Liver (tissue), 9 donors: ENCODE data around the gene TMEM212. TPM values are rescaled to one million over a fixed set of nuclear protein-coding genes. Genes with fewer than 3 reads are reported as not detected.

ENCODE experiments used
- DNase-seq: peaks from one replicate; pipeline ENCODE4 v3.0.0-alpha.2; 2017; ENCODE audit warnings: low spot score
- H3K27ac ChIP-seq, 2 donors: one replicate each; pipeline ENCODE4 v1.7.0; 2013; ENCODE audit warnings: inconsistent platforms in 2 of 2, low read length in 2 of 2, control low read depth in 1 of 2, low read depth in 1 of 2, mild to moderate bottlenecking in 1 of 2
- H3K27me3 ChIP-seq, 4 donors: one replicate each; pipeline versions ENCODE4 v1.6.1 to v1.7.0; 2013; ENCODE audit warnings: low read length in 3 of 4, inconsistent platforms in 1 of 4, mild to moderate bottlenecking in 1 of 4, moderate library complexity in 1 of 4; ENCODE audit not compliant: control insufficient read depth in 4 of 4, insufficient read depth in 4 of 4
- H3K36me3 ChIP-seq, 4 donors: one replicate each; pipeline versions ENCODE4 v1.6.1 to v1.7.0; 2013; ENCODE audit warnings: low read length in 3 of 4, mild to moderate bottlenecking in 3 of 4, low read depth in 1 of 4, moderate library complexity in 1 of 4; ENCODE audit not compliant: control insufficient read depth in 4 of 4, insufficient read depth in 3 of 4
- H3K4me1 ChIP-seq, 4 donors: one replicate each; pipeline versions ENCODE4 v1.6.1 to v1.7.0; 2013; ENCODE audit warnings: low read length in 3 of 4, mild to moderate bottlenecking in 3 of 4, moderate library complexity in 1 of 4; ENCODE audit not compliant: control insufficient read depth in 4 of 4, insufficient read depth in 4 of 4
- H3K4me3 ChIP-seq, 3 donors: one replicate each; pipeline versions ENCODE4 v1.6.1 to v1.7.0; 2013; ENCODE audit warnings: low read length in 3 of 3, control low read depth in 1 of 3, low read depth in 1 of 3, mild to moderate bottlenecking in 1 of 3
- H3K9ac ChIP-seq, 2 donors: one replicate each; pipeline ENCODE4 v1.7.0; 2013; ENCODE audit warnings: low read length in 2 of 2, mild to moderate bottlenecking in 2 of 2, moderate library complexity in 2 of 2, control low read depth in 1 of 2, low read depth in 1 of 2
- H3K9me3 ChIP-seq, 4 donors: one replicate each; pipeline versions ENCODE4 v1.6.1 to v1.7.0; 2013; ENCODE audit warnings: low read length in 3 of 4; ENCODE audit not compliant: control insufficient read depth in 4 of 4
- FOXA1 ChIP-seq: IDR thresholded peaks from 2 replicates; pipeline ENCODE4 v1.6.1; 2016; ENCODE audit warnings: antibody characterized with exemption
- FOXA2 ChIP-seq: IDR thresholded peaks from 2 replicates; pipeline ENCODE4 v1.6.1; 2016; ENCODE audit warnings: antibody characterized with exemption
- NR2F2 ChIP-seq: IDR thresholded peaks from 2 replicates; pipeline ENCODE4 v1.6.1; 2016; ENCODE audit warnings: antibody characterized with exemption
- RAD21 ChIP-seq, 2 donors: IDR thresholded peaks; 2 replicates each; pipeline ENCODE4 v1.6.1; 2016; ENCODE audit warnings: antibody characterized with exemption in 2 of 2, mild to moderate bottlenecking in 2 of 2
- RXRA ChIP-seq, 2 donors: IDR thresholded peaks; 2 replicates each; pipeline ENCODE4 v1.6.1; 2017 to 2018; ENCODE audit warnings: antibody characterized with exemption in 2 of 2, mild to moderate bottlenecking in 1 of 2
- SP1 ChIP-seq: IDR thresholded peaks from 2 replicates; pipeline ENCODE4 v1.6.1; 2018; ENCODE audit warnings: antibody characterized with exemption, mild to moderate bottlenecking
- YY1 ChIP-seq: IDR thresholded peaks from 2 replicates; pipeline ENCODE4 v1.6.1; 2016; ENCODE audit warnings: antibody characterized with exemption, mild to moderate bottlenecking
- WGBS: extraction: QIAGEN DNeasy Blood & Tissue Kit; methylation state at CpG from one replicate; pipeline ENCODE4 v1.1.7; 2013; 5-methylcytosine and 5-hydroxymethylcytosine counted together
- polyA plus RNA-seq, 2 donors: library from polyadenylated mRNA; stranded (reverse) in 1 of 2; unstranded in 1 of 2; fragments of 200-250 nt in 1 of 2; fragments of >200 nt in 1 of 2; fragmentation: Nextera tagmentation in 1 of 2; extraction: Ambion mirVana in 1 of 2; gene quantifications; one replicate each; pipeline versions ENCODE4 v1.2.1 to v1.2.3, GENCODE V29; 2013 to 2015
- total RNA-seq, 2 donors: library from RNA; depleted of rRNA; stranded (reverse); fragments of >200 nt; gene quantifications; one replicate each; pipeline ENCODE4 v1.2.3, GENCODE V29; 2014
- TF ChIP-seq, protein P1 (sequence below): IDR thresholded peaks from 2 replicates; pipeline ENCODE4 v1.6.1; 2016; ENCODE audit warnings: antibody characterized with exemption
- TF ChIP-seq, protein P2 (sequence below): fragments of 150-350 bp; IDR thresholded peaks from 2 replicates; pipeline ENCODE4 v1.5.1; 2017; ENCODE audit warnings: improper control_type of control experiment, low read depth, low read length; ENCODE audit not compliant: missing input control
- TF ChIP-seq, protein P3 (sequence below): IDR thresholded peaks from 2 replicates; pipeline ENCODE4 v1.6.1; 2016; ENCODE audit warnings: antibody characterized with exemption
- donor health status: healthy.
- donor health status: healthy.
- donor health status: healthy.
- donor health status: healthy.
- donor health status: healthy.

Gene TMEM212
- total and polyA plus RNA-seq, 4 donors, result not detected

DNA sequence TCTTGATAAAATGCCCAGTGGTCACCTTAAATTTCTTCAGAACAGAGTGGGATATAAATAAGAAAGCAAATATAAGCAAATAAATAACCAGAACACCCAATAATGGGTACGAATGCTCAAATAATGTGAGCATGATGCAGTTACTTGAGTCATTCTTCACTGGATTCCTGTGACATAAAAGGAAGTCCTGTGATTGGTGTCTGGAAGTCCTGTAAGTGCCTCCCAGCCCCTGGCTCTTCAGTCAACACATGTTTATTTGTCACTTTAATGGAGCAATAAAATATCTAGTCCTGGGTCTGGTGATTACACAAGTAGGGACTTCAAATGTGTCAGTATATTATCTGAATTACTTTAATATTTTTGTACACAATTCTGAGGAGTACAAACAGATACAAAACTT lies 30.4 kb downstream of the TMEM212 start:
- Histone ChIP-seq H3K4me1 (peaks cover 0 to 2% (median under 1%) of the 10 kb centered on the region in 4 donors), H3K27ac (peak overlapping the region in 1 of 2 donors; percentile 18), H3K9me3 (no peaks in the 10 kb centered on the region), H3K36me3 (no peaks in the 10 kb centered on the region), H3K9ac (no peak overlapping the region), H3K27me3 (no peaks in the 10 kb centered on the region), H3K4me3 (no peak overlapping the region)
- no peak for DNase-seq
- 62% methylated on average over 1 of the region's 1 CpG for WGBS
- no peak for TF ChIP-seq YY1
- no peak for TF ChIP-seq NR2F2
- no peak for TF ChIP-seq FOXA1

DNA sequence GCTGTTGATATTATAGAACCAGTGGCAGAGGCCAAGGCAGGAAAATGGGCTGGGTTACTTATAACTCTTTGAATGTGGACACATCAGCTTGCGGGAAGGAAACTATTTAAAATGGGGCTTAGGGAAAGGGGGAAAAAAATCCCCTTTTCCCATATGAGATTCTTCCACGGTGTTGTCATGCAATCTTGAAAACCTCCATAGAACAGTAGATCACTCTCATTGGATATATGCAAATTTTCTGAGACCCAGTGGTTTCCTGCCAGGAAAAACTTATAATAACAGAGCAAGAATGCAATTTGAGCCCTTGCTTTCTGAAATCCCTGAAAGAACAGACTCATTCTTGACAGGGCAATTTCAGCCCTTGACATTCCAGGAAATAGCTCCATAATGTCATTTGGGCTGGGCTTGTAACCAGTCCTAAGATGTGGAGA lies 31.1 kb downstream of the TMEM212 start:
- WGBS, result 78% methylated on average over 2 of the region's 2 CpGs
- H3K27ac ChIP-seq, result peak overlapping the region in 1 of 2 donors; percentile 18
- no peak overlapping the region for H3K4me3 ChIP-seq
- no peaks in the 10 kb centered on the region for H3K27me3 ChIP-seq
- H3K9me3 ChIP-seq, result no peaks in the 10 kb centered on the region
- H3K4me1 ChIP-seq, result peaks cover 0 to 9% (median 4%) of the 10 kb centered on the region in 4 donors
- H3K36me3 ChIP-seq, result no peaks in the 10 kb centered on the region
- DNase-seq, result no peak
- TF ChIP-seq, protein P1, sequence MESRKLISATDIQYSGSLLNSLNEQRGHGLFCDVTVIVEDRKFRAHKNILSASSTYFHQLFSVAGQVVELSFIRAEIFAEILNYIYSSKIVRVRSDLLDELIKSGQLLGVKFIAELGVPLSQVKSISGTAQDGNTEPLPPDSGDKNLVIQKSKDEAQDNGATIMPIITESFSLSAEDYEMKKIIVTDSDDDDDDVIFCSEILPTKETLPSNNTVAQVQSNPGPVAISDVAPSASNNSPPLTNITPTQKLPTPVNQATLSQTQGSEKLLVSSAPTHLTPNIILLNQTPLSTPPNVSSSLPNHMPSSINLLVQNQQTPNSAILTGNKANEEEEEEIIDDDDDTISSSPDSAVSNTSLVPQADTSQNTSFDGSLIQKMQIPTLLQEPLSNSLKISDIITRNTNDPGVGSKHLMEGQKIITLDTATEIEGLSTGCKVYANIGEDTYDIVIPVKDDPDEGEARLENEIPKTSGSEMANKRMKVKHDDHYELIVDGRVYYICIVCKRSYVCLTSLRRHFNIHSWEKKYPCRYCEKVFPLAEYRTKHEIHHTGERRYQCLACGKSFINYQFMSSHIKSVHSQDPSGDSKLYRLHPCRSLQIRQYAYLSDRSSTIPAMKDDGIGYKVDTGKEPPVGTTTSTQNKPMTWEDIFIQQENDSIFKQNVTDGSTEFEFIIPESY, result no peak
- TF ChIP-seq FOXA2 (no peak), RAD21 (IDR thresholded peaks at IDR 0.05) (peak in 1 of 2 donors; percentile 32), RXRA (IDR thresholded peaks at IDR 0.05) (no peak), SP1 (peak; percentile 13)
- TF ChIP-seq, protein P2, sequence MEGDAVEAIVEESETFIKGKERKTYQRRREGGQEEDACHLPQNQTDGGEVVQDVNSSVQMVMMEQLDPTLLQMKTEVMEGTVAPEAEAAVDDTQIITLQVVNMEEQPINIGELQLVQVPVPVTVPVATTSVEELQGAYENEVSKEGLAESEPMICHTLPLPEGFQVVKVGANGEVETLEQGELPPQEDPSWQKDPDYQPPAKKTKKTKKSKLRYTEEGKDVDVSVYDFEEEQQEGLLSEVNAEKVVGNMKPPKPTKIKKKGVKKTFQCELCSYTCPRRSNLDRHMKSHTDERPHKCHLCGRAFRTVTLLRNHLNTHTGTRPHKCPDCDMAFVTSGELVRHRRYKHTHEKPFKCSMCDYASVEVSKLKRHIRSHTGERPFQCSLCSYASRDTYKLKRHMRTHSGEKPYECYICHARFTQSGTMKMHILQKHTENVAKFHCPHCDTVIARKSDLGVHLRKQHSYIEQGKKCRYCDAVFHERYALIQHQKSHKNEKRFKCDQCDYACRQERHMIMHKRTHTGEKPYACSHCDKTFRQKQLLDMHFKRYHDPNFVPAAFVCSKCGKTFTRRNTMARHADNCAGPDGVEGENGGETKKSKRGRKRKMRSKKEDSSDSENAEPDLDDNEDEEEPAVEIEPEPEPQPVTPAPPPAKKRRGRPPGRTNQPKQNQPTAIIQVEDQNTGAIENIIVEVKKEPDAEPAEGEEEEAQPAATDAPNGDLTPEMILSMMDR, result no peak
- TF ChIP-seq, protein P3, sequence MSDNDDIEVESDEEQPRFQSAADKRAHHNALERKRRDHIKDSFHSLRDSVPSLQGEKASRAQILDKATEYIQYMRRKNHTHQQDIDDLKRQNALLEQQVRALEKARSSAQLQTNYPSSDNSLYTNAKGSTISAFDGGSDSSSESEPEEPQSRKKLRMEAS, result no peak
- H3K9ac ChIP-seq, result no peak overlapping the region

DNA sequence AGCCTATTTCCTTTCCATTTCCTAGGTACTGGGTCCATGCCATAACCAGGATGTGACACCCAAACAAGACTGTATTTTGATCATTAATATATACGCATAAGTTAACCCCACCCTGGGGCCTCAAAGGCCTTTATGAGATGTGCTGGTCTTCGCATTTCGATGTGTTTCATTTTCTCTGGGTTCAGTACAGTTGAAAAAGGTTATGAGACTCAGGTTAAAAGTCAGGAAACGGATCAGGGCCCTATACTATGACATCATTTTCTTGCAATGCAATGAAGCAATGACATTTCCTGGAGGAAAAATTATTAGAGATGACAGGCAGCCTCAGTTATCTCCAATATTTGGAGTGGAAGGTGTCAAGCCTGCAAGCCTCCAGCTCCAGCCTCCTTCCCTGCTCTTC lies 31.7 kb downstream of the TMEM212 start:
- H3K27ac ChIP-seq, result peak overlapping the region in 1 of 2 donors; percentile 16
- no peaks in the 10 kb centered on the region for H3K36me3 ChIP-seq
- H3K9me3 ChIP-seq, result no peaks in the 10 kb centered on the region
- 83% methylated on average over 4 of the region's 4 CpGs for WGBS
- H3K9ac ChIP-seq, result no peak overlapping the region
- no peak for DNase-seq
- H3K4me3 ChIP-seq, result no peak overlapping the region
- peaks cover 0 to 11% (median 4%) of the 10 kb centered on the region in 4 donors for H3K4me1 ChIP-seq
- no peaks in the 10 kb centered on the region for H3K27me3 ChIP-seq
- no peak for TF ChIP-seq RAD21 (IDR thresholded peaks at IDR 0.05)
- peak; percentile 6 for TF ChIP-seq NR2F2
